NCI-H82 treated with DMSO at 0.1 percent for 48 hours (cell line): ENCODE measurements around the gene ARHGAP9.
"Not testable (repeated sequence)": the region's sequence is repeated elsewhere in the genome, so short reads cannot be mapped to it uniquely, and the experiment has no call there.

Source experiments
- DNase-seq: peaks from one replicate; lab custom pipeline; 2025; ENCODE audit not compliant: unreplicated experiment; lab: John Stamatoyannopoulos, UW

The ARHGAP9 gene

DNA sequence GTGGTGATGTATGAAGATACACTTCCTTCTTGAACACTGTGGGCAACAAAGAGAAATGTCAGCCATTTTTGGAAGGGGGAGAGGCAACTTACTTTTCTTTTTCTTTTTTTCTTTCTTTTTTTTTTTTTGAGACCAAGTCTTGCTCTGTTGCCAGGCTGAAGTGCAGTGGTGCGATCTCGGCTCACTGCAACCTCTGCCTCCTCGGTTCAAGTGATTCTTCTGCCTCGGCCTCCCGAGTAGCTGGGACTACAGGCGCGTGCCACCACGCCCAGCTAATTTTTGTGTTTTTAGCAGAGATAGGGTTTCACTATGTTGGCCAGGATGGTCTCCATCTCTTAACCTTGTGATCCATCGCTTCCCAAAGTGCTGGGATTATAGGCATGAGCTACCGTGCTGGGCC, 38.1 kb upstream of the ARHGAP9 start:
- DNase-seq: not testable (repeated sequence)

GRCh38 chr12:57517187-57517586, 37.5 kb upstream of the ARHGAP9 start:
- no peak for DNase-seq

- DNase-seq: no peak
Observed at GRCh38 chr12:57516617-57517153, 37.0 kb upstream of the ARHGAP9 start.

DNA sequence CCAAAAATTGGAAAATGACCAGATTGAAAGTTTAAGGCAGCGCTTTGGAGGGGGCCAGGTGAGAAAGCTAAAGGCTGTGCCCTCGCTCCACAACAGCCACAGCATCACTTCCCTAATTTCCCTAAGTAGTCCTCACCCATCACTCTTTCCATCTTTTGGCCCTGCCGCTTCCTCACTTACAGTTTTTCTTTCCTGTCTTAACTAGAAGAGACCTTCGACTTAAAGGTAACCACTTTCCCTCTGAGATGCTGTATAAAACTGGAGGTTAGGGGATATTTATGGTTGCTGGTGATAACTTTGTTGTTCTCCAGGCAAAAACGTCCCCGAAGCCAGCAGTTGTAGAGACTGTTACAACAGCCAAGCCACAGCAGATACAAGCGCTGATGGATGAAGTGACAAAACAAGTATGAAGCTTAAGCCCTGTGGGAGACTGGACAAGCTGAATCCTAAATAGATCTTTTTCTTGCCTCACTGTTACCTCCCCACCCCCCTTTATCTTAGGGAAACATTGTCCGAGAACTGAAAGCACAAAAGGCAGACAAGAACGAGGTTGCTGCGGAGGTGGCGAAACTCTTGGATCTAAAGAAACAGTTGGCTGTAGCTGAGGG, 36.4 kb upstream of the ARHGAP9 start:
- no peak for DNase-seq

DNA sequence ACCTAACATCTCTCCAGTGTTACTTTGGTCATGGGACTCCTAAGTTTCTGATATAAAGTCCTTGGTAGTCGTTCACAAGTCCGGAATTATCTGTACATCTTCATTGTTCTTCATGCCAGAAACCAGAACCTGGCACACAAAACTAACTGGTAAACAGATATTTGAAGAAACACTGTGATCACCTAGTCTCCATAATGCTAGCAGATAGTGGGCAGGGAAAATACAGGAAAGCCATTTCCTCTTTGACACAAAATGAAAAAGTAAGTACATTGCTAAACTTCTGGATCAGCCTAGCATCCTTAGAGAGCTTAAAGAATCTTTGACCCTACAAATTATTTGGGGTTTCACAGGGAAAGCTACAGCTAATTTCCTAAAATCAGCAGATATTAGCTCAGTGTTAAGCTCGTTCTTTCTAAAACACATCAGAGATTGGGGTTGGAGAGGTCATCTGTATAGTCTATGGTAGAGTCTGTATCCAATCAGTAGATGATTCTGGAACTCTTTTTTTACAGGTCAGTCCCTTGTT, 35.8 kb upstream of the ARHGAP9 start:
- no peak for DNase-seq

DNA sequence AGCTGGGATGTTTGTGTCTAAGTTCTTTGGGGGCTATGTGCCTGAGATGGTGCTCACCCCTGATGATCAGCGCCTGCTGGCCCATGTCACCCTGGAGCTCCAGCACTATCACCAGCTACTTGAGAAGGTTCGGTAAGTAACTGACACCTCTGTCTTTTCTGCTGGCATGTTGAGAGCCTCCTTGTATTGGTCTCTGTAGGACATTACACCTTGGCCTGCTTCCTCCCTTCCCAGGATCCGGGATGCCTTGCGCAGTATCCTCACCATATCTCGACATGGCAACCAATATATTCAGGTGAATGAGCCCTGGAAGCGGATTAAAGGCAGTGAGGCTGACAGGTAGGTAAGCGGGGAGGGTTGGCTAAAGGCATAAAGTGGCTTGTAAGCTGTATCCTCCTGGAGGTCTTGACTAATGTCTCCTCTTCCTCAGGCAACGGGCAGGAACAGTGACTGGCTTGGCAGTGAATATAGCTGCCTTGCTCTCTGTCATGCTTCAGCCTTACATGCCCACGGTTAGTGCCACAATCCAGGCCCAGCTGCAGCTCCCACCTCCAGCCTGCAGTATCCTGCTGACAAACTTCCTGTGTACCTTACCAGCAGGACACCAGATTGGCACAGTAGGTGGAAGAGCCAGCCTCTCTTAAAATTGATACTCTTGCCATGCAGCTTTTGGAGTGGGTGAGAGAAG, 35.2 kb upstream of the ARHGAP9 start:
- DNase-seq: no peak

DNA sequence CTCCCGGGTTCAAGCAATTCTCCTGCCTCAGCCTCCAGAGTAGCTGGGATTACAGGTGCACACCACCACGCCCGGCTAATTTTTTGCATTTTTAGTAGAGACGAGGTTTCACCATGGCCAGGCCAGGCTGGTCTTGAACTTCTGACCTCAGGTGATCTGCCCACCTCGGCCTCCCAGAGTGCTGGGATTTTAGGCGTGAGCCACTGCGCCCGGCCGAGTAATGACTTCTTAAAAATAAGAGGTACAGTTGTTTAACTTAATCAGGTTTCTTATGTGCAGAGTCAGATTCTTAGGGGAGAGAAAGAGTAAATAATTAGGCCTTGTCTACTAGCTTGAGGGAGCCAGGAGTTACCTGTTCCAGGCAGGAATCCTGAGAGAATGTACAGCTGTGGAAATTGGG, 34.6 kb upstream of the ARHGAP9 start:
- DNase-seq: not testable (repeated sequence)

- DNase-seq: not testable (repeated sequence)
Observed at GRCh38 chr12:57513677-57514076, 34.0 kb upstream of the ARHGAP9 start.

GRCh38 chr12:57513266-57513665, 33.6 kb upstream of the ARHGAP9 start:
- no peak for DNase-seq

GRCh38 chr12:57512665-57513064, 33.0 kb upstream of the ARHGAP9 start:
- DNase-seq: no peak

- DNase-seq: no peak
Observed at GRCh38 chr12:57511588-57512325, 32.1 kb upstream of the ARHGAP9 start.

DNA sequence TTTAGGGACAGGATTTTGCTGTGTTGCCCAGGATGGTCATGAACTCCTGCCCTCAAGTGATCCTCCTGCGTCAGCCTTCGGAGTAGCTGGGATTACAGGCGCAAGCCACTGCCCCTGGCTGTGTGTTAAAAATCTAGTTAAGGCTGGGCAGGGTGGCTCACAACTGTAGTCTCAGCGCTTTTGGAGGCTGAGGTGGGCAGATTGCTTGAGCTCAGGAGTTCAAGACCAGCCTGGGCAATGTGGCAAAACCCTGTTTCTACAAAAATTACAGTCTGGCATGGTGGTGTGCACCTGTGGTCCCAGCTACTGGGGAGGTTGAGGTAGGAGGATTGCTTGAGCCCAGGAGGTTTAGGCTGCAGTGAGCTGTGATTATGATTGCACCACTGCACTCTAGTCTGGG, 31.5 kb upstream of the ARHGAP9 start:
- DNase-seq: no peak

GRCh38 chr12:57507796-57508195, 28.1 kb upstream of the ARHGAP9 start:
- DNase-seq: not testable (repeated sequence)

DNA sequence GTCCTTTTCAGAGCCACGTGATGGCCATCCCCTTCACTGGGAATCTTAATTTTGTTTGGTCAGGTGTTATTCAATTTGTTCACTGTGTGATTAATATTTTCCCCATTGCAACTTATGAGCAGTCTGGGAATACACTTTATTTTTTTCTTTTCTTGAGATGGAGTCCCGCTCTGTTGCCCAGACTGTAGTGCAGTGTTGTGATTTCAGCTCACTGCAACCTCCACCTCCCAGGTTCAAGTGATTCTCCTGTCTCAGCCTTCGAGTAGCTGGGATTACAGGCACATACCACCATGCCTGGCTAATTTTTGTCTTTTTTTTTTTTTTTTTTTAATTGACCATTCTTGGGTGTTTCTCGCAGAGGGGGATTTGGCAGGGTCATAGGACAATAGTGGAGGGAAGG, 26.9 kb upstream of the ARHGAP9 start:
- DNase-seq: not testable (repeated sequence)

DNA sequence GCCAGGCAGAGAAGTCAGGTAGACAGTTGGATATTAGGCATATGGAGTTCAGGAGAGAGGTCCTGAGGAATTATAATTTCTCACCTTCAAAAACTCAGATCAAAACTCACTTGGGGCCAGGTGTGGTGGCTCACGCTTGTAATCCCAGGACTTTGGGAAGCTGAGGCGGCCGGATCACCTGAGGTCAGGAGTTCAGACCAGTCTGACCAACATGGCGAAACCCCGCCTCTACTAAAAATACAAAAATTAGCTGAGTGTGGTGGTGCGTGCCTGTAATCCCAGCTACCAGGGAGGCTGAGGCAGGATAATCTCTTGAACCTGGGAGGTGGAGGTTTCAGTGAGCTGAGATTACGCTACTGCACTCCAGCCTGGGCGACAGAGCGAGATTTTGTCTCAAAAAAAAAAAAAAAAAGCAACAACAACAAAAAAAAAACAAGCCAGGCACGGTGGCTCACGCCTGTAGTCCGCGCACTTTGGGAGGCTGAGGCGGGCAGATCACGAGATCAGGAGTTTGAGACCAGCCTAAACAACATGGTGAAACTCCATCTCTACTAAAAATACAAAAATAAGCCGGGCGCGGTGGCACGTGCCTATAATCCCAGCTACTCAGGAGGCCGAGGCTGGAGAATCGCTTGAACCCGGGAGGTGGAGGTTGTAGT, 22.8 kb upstream of the ARHGAP9 start:
- not testable (repeated sequence) for DNase-seq

DNA sequence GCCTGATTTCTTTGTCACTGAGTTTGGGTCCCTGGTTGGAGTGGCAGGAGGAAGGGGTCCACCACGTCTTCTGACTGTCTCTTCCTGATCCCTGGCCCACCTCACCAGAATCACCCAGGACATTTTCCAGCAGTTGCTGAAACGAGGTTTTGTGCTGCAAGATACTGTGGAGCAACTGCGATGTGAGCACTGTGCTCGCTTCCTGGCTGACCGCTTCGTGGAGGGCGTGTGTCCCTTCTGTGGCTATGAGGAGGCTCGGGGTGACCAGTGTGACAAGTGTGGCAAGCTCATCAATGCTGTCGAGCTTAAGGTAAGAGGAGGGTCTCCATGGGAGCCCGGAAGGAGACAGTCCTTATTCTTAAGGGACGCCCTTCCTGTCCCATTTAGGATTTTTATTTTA, 20.5 kb upstream of the ARHGAP9 start:
- no peak for DNase-seq

GRCh38 chr12:57498571-57498970, 18.9 kb upstream of the ARHGAP9 start:
- DNase-seq: no peak

DNA sequence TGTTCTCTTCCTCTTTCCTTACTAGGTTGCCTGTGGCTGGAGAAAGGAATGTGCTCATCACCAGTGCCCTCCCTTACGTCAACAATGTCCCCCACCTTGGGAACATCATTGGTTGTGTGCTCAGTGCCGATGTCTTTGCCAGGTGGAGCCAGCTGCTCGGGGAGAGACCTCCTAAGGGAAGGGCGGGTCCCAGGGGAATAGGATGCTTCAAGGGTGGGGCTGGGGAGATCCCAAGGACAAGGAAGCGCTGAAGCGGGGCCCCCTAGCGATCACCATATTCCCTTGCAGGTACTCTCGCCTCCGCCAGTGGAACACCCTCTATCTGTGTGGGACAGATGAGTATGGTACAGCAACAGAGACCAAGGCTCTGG, 18.5 kb upstream of the ARHGAP9 start:
- DNase-seq: no peak

GRCh38 chr12:57497223-57498131, 17.8 kb upstream of the ARHGAP9 start:
- DNase-seq: no peak

- DNase-seq: no peak
Observed at GRCh38 chr12:57496822-57497221, 17.2 kb upstream of the ARHGAP9 start.
